Testis (tissue), 2 donors: ENCODE data around the gene C1orf52.

Source experiments
- POLR2A ChIP-seq: fragments of 450-650 bp; IDR thresholded peaks from one replicate; pipeline ENCODE4 v1.6.1; 2017; ENCODE audit warnings: antibody characterized with exemption, mild to moderate bottlenecking, moderate library complexity
- TF ChIP-seq, protein P1 (sequence below), 3 experiments: fragments of 450-650 bp in 2 of 3; fragments of 200-600 bp in 1 of 3; sonication (generic) in 1 of 3; IDR thresholded peaks; one replicate each; pipeline ENCODE4 v1.5.1; 2016 to 2019; ENCODE audit warnings: antibody characterized with exemption in 3 of 3, mild to moderate bottlenecking in 2 of 3, moderate library complexity in 1 of 3

DNA sequence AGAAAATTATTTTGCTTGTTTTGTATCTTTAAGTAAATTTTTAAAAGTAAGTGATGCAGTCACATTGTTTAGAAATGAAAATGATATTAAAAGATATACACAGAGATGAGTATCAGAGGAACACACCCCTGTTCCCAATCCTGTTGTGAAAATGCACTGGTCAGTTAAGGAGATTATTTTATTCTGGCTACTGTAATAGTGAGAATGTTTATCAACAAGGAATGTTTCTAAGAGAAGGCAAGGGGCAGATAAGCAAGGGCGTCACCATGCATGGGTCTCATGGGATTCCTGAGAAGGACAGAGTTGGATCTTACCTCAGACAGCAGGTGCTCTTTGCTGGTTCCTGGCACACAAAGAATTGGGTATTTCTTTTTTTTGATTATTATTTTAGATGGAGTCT, 21.8 kb downstream of the C1orf52 start:
- TF ChIP-seq, protein P1, sequence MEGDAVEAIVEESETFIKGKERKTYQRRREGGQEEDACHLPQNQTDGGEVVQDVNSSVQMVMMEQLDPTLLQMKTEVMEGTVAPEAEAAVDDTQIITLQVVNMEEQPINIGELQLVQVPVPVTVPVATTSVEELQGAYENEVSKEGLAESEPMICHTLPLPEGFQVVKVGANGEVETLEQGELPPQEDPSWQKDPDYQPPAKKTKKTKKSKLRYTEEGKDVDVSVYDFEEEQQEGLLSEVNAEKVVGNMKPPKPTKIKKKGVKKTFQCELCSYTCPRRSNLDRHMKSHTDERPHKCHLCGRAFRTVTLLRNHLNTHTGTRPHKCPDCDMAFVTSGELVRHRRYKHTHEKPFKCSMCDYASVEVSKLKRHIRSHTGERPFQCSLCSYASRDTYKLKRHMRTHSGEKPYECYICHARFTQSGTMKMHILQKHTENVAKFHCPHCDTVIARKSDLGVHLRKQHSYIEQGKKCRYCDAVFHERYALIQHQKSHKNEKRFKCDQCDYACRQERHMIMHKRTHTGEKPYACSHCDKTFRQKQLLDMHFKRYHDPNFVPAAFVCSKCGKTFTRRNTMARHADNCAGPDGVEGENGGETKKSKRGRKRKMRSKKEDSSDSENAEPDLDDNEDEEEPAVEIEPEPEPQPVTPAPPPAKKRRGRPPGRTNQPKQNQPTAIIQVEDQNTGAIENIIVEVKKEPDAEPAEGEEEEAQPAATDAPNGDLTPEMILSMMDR (IDR thresholded peaks at IDR 0.05), result no peak
- TF ChIP-seq POLR2A, result no peak
